ENCODE measurements around the gene FNDC1. TPM values are rescaled to one million over a fixed set of nuclear protein-coding genes. Genes with fewer than 3 reads are reported as not detected.
A peak's percentile ranks its signal among the peaks of the same experiment; 100 is the strongest.

FNDC1 gene
- total and polyA plus RNA-seq, 2 donors (not counting 1 experiment from before 2014, with no cell fraction given), result under 0.01 to 0.03 TPM

GRCh38 chr6:159172091-159172491, 2.9 kb downstream of the FNDC1 start:
- Histone ChIP-seq H2AFZ (ENCODE audit: low read length) (no peak overlapping the region), H3K9ac (ENCODE audit: insufficient read depth, low read length) (no peak overlapping the region), H3K27me3 (ENCODE audit: control insufficient read depth, insufficient read depth, low read length) (peaks cover 21% of the 10 kb centered on the region), H3K36me3 (ENCODE audit: control insufficient read depth, insufficient read depth, low read length) (no peaks in the 10 kb centered on the region), H3K27ac (ENCODE audit: insufficient read depth, low read length) (no peak overlapping the region), H3K4me3 (replicated peaks in 1 of 4; ENCODE audit: control extremely low read depth in 1 of 4, insufficient read depth in 1 of 4, low read depth in 3 of 4, low read length in 4 of 4) (no peak overlapping the region), H4K20me1 (ENCODE audit: control insufficient read depth, extremely low read depth, insufficient read depth, low read length) (no peaks in the 10 kb centered on the region), H3K4me1 (ENCODE audit: control insufficient read depth, extremely low read depth, insufficient read depth, low read length) (no peaks in the 10 kb centered on the region), H3K4me2 (ENCODE audit: extremely low read depth, insufficient read depth, low read length) (no peak overlapping the region), H3K79me2 (ENCODE audit: control insufficient read depth, insufficient read depth, low read length) (no peaks in the 10 kb centered on the region), H3K9me3 (ENCODE audit: control insufficient read depth, insufficient read depth, low read depth, low read length) (no peaks in the 10 kb centered on the region)
- peak in 1 of 2 donors; percentile 79 for DNase-seq (ENCODE audit: low read depth in 2 of 2)
- TF ChIP-seq EZH2 (IDR thresholded peaks at IDR 0.05; ENCODE audit: low read length, missing control alignments), result no peak
- TF ChIP-seq, protein P1, sequence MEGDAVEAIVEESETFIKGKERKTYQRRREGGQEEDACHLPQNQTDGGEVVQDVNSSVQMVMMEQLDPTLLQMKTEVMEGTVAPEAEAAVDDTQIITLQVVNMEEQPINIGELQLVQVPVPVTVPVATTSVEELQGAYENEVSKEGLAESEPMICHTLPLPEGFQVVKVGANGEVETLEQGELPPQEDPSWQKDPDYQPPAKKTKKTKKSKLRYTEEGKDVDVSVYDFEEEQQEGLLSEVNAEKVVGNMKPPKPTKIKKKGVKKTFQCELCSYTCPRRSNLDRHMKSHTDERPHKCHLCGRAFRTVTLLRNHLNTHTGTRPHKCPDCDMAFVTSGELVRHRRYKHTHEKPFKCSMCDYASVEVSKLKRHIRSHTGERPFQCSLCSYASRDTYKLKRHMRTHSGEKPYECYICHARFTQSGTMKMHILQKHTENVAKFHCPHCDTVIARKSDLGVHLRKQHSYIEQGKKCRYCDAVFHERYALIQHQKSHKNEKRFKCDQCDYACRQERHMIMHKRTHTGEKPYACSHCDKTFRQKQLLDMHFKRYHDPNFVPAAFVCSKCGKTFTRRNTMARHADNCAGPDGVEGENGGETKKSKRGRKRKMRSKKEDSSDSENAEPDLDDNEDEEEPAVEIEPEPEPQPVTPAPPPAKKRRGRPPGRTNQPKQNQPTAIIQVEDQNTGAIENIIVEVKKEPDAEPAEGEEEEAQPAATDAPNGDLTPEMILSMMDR (conservative IDR thresholded peaks at IDR 0.05 in 1 of 2, IDR thresholded peaks at IDR 0.05 in 1 of 2; ENCODE audit: low read depth in 1 of 2, low read length in 2 of 2), result no peak

DNA sequence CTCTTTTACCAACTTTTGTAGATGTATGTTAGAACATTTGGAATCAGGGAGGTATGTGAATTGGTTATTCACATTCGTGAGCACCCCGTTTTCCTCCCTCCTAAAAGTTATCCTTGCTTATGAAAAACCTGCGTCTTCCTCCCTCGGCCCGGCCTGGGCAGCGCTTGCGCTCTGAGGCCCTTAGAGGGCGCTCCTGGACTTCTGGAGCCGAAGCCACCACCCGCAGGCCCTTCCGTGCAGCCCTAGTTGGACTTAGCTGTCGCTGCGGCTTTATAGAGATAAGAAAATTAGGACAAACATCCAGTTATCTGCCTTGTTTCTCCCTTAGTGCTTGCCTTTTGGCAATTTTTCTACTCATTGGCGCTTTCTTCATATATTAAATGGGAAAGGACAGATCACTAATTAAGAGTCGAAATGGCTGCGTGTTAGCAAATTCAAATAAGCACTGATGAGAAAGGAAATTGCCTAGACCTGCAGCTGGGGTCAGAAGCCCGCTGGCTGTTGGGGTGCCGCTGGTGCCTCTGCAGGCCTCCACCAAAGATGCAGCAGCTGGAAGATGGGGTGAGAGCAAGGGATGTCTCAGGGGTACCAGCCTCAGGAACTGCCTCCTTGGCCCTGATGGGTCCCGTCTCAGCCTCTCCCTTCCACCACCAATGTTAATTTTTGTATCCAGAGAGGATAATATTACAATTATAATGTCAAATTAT, 5.2 kb downstream of the FNDC1 start:
- Histone ChIP-seq H3K9ac (ENCODE audit: insufficient read depth, low read length) (no peak overlapping the region), H3K4me3 (replicated peaks in 1 of 4; ENCODE audit: control extremely low read depth in 1 of 4, insufficient read depth in 1 of 4, low read depth in 3 of 4, low read length in 4 of 4) (no peak overlapping the region), H3K36me3 (ENCODE audit: control insufficient read depth, insufficient read depth, low read length) (no peaks in the 10 kb centered on the region), H3K27me3 (ENCODE audit: control insufficient read depth, insufficient read depth, low read length) (peaks cover 18% of the 10 kb centered on the region), H3K9me3 (ENCODE audit: control insufficient read depth, insufficient read depth, low read depth, low read length) (no peaks in the 10 kb centered on the region), H3K4me1 (ENCODE audit: control insufficient read depth, extremely low read depth, insufficient read depth, low read length) (no peaks in the 10 kb centered on the region), H3K27ac (ENCODE audit: insufficient read depth, low read length) (no peak overlapping the region), H3K4me2 (ENCODE audit: extremely low read depth, insufficient read depth, low read length) (no peak overlapping the region), H4K20me1 (ENCODE audit: control insufficient read depth, extremely low read depth, insufficient read depth, low read length) (no peaks in the 10 kb centered on the region), H3K79me2 (ENCODE audit: control insufficient read depth, insufficient read depth, low read length) (no peaks in the 10 kb centered on the region), H2AFZ (ENCODE audit: low read length) (no peak overlapping the region)
- peak; percentile 73 to 74 for DNase-seq (ENCODE audit: low read depth in 2 of 2)
- TF ChIP-seq, protein P1 (conservative IDR thresholded peaks at IDR 0.05 in 1 of 2, IDR thresholded peaks at IDR 0.05 in 1 of 2; ENCODE audit: low read depth in 1 of 2, low read length in 2 of 2), result peak; percentile 99 to 100
- TF ChIP-seq EZH2 (IDR thresholded peaks at IDR 0.05; ENCODE audit: low read length, missing control alignments), result no peak

DNA sequence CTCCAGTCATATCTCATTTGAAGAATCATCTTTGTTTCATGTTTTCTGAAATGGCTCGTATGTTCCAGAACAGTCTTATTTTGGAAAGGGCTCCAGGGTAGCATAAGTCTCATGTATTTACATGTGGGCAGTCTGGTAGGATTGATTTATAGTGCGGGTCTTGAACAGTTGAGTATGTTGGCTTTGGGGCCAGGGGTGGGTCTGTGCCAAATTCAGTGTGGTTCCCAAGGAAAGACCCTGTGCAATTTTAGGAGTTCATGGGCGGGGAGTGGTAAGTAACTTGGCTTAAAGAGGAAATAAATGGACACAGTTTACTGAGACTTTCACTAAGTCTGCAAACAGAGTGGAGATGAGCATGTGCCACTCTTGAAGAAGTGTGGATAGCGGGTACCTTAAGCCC, 7.7 kb downstream of the FNDC1 start:
- Histone ChIP-seq H3K27me3 (ENCODE audit: control insufficient read depth, insufficient read depth, low read length) (no peaks in the 10 kb centered on the region), H3K27ac (ENCODE audit: insufficient read depth, low read length) (no peak overlapping the region), H3K4me3 (replicated peaks in 1 of 4; ENCODE audit: control extremely low read depth in 1 of 4, insufficient read depth in 1 of 4, low read depth in 3 of 4, low read length in 4 of 4) (no peak overlapping the region), H2AFZ (ENCODE audit: low read length) (no peak overlapping the region), H3K36me3 (ENCODE audit: control insufficient read depth, insufficient read depth, low read length) (no peaks in the 10 kb centered on the region), H3K9ac (ENCODE audit: insufficient read depth, low read length) (no peak overlapping the region), H3K9me3 (ENCODE audit: control insufficient read depth, insufficient read depth, low read depth, low read length) (no peaks in the 10 kb centered on the region), H3K4me1 (ENCODE audit: control insufficient read depth, extremely low read depth, insufficient read depth, low read length) (no peaks in the 10 kb centered on the region), H3K4me2 (ENCODE audit: extremely low read depth, insufficient read depth, low read length) (no peak overlapping the region), H4K20me1 (ENCODE audit: control insufficient read depth, extremely low read depth, insufficient read depth, low read length) (no peaks in the 10 kb centered on the region), H3K79me2 (ENCODE audit: control insufficient read depth, insufficient read depth, low read length) (no peaks in the 10 kb centered on the region)
- TF ChIP-seq EZH2 (IDR thresholded peaks at IDR 0.05; ENCODE audit: low read length, missing control alignments), result no peak
- TF ChIP-seq, protein P1 (conservative IDR thresholded peaks at IDR 0.05 in 1 of 2, IDR thresholded peaks at IDR 0.05 in 1 of 2; ENCODE audit: low read depth in 1 of 2, low read length in 2 of 2), result no peak
- no peak for DNase-seq (ENCODE audit: low read depth in 2 of 2)
